Transverse colon (tissue), 4 donors: ENCODE data around the gene HOXB7. TPM values are rescaled to one million over a fixed set of nuclear protein-coding genes. Genes with fewer than 3 reads are reported as not detected.

ENCODE experiments used
- DNase-seq: peaks from one replicate; pipeline ENCODE4 v3.0.0-alpha.2; 2019
- H3K27ac ChIP-seq, 4 donors: fragments of 200-600 bp; sonication (generic); 2 replicates each; pipeline ENCODE4 v1.5.1; 2016 to 2018; ENCODE audit warnings: inconsistent platforms in 4 of 4
- H3K27me3 ChIP-seq: fragments of 200-600 bp; sonication (generic); 2 replicates; pipeline ENCODE4 v1.5.1; 2017; ENCODE audit warnings: inconsistent platforms
- H3K36me3 ChIP-seq, 4 donors: fragments of 200-600 bp; sonication (generic); 2 replicates each; pipeline ENCODE4 v1.5.1; 2017 to 2019; ENCODE audit warnings: inconsistent platforms in 4 of 4
- H3K4me1 ChIP-seq, 4 donors: fragments of 200-600 bp; sonication (generic); 2 replicates each; pipeline ENCODE4 v1.5.1; 2017 to 2020; ENCODE audit warnings: inconsistent platforms in 4 of 4
- H3K4me3 ChIP-seq, 4 donors: fragments of 200-600 bp; sonication (generic); 1 replicate in 1 of 4; 2 replicates in 3 of 4; pipeline versions ENCODE4 v1.5.1 to v1.6.1; 2017 to 2019; ENCODE audit warnings: inconsistent platforms in 4 of 4
- H3K9me3 ChIP-seq, 2 donors: fragments of 200-600 bp; sonication (generic); 2 replicates each; pipeline ENCODE4 v1.5.1; 2017 to 2019; ENCODE audit warnings: inconsistent platforms in 2 of 2
- CTCF ChIP-seq, 5 experiments: fragments of 200-600 bp in 3 of 5; fragments of 450-650 bp in 2 of 5; sonication (generic) in 3 of 5; IDR thresholded peaks; 1 replicate in 2 of 5; 2 replicates in 3 of 5; pipeline ENCODE4 v1.5.1; 2016 to 2017; ENCODE audit warnings: antibody characterized with exemption in 5 of 5, inconsistent platforms in 3 of 5, mild to moderate bottlenecking in 2 of 5, moderate library complexity in 1 of 5
- EP300 ChIP-seq: sonication (generic); formaldehyde crosslinking; IDR thresholded peaks from one replicate; pipeline ENCODE4 v1.6.1; 2017; ENCODE audit warnings: antibody characterized with exemption, low read depth
- POLR2A ChIP-seq: fragments of 450-650 bp; IDR thresholded peaks from one replicate; pipeline ENCODE4 v1.6.1; 2016; ENCODE audit warnings: antibody characterized with exemption, mild to moderate bottlenecking, moderate library complexity
- POLR2AphosphoS5 ChIP-seq, 3 donors: sonication (generic); formaldehyde crosslinking; IDR thresholded peaks; one replicate each; pipeline ENCODE4 v1.6.1; 2016; ENCODE audit warnings: antibody characterized with exemption in 3 of 3
- WGBS, 2 donors: methylation state at CpG; one replicate each; pipeline ENCODE4 v1.1.5; 2018; ENCODE audit warnings: low coverage in 1 of 2; 5-methylcytosine and 5-hydroxymethylcytosine counted together
- in situ Hi-C, 4 donors: fragments of 200-750 bp; cut with MboI; loops; one replicate each; pipeline versions ENCODE4 v1.15.0 to v1.15.1; 2017; ENCODE audit warnings: low sequenced_read_pairs in 3 of 4, low pct_ligation_motif_present in 1 of 4, low pct_unique_long_range_greater_than_20kb in 1 of 4
- intact Hi-C: fragments of 100-400 bp; cut with DNase I; formaldehyde crosslinking; loops from one replicate; pipeline ENCODE4 v1.15.1; 2023; ENCODE audit warnings: low total_unique reads
- total RNA-seq, 4 donors: library from RNA; depleted of rRNA; stranded (reverse); fragments of >200 nt; gene quantifications; one replicate each; pipeline ENCODE4 v1.1.0, GENCODE V29; 2016

Gene HOXB7
- total RNA-seq, 4 donors from 2014 or later = 11.2 to 20.9 (median 16.7) TPM; not detected in 1

- peaks cover 2 to 41% (median 22%) of the 10 kb centered on the region in 4 donors for H3K4me1 ChIP-seq
- no peak for TF ChIP-seq POLR2AphosphoS5 (IDR thresholded peaks at IDR 0.05)
- no peak for TF ChIP-seq POLR2A
- TF ChIP-seq EP300 = no peak
- TF ChIP-seq CTCF (IDR thresholded peaks at IDR 0.05) = no peak
- 41 to 49% methylated on average over 12 to 29 of the region's 29 CpGs for WGBS, 2 donors
- in situ Hi-C loops (no loop called here), intact Hi-C loops (no loop called here)
- peak overlapping the region in 3 of 4 donors; percentile 23 to 60 (median 57) for H3K4me3 ChIP-seq
- H3K27ac ChIP-seq = peak overlapping the region; percentile 86 to 93 (median 90)
- no peak for DNase-seq
- no peaks in the 10 kb centered on the region for H3K36me3 ChIP-seq
- peaks cover 98% of the 10 kb centered on the region for H3K27me3 ChIP-seq
- no peaks in the 10 kb centered on the region for H3K9me3 ChIP-seq
These were observed 30.8 kb upstream of the HOXB7 start for GRCh38 chr17:48641541-48642058.

DNA sequence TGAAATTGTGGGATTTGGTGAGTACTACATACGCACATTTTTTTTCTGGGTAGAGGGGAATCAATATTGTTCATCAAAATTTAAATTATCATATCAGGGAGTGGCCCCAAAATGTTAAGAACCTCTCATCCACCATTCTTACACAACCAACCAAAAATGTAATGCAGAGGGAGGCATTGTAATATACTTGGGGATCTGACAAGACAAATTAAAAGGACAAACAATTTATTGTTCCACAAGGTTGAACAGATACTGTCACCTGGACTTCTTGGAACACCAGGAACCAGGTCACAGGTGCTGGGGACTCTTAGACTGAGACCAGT is 30.0 kb upstream of the HOXB7 start:
- TF ChIP-seq POLR2A (no peak), POLR2AphosphoS5 (IDR thresholded peaks at IDR 0.05) (no peak), CTCF (IDR thresholded peaks at IDR 0.05) (no peak), EP300 (no peak)
- H3K9me3 ChIP-seq = no peaks in the 10 kb centered on the region
- 63 to 80% methylated on average over 1 of the region's 1 CpG for WGBS, 2 donors
- H3K27me3 ChIP-seq = peaks cover 98% of the 10 kb centered on the region
- peak overlapping the region; percentile 86 to 93 (median 90) for H3K27ac ChIP-seq
- H3K4me3 ChIP-seq = peak overlapping the region in 1 of 4 donors; percentile 57
- no peak for DNase-seq
- intact Hi-C loops (no loop called here), in situ Hi-C loops (no loop called here)
- H3K36me3 ChIP-seq = no peaks in the 10 kb centered on the region
- H3K4me1 ChIP-seq = peaks cover 0 to 47% (median 21%) of the 10 kb centered on the region in 4 donors

DNA sequence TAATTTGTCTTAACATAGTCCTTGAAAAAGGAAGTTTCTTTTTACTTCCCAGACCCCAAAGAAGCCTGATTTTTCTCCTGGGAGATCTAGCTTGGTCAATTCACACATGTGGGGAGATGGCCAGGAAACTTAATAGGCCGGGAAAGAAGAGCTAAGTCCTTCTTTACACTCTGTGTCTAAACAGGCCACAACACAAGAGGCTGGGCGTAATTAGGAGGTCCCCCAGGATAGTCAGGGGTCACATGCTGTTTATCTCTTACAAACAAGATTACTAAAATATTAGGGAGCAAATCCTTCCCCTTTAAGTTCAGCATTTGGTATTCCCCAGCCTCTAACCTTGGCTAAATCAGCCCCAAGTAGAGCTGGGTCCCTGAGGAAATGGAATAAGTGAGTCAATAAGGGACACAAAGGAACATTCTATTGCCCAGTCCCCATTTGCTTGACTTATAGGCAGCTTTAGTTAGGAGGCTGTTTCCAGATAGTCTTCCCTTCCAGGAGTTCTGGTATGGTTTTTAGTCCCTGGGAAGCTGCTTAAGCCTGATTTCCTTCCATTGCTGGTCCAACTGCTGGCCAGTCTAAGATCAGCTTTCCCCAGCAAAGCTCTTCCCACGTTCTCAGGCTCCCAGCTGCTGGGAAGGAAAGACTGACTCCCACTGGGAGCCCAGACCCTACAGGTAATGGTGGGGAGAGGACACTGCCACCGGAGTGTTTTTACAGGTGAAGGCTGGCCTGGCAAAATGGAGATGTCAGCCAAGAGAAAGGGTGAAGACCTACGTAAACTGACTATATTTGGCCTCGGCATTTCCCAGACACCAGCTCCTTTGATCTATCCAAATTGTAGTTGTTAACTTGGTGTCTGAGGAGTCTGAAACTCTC is 29.4 kb upstream of the HOXB7 start:
- no peak for DNase-seq
- Histone ChIP-seq H3K9me3 (no peaks in the 10 kb centered on the region), H3K36me3 (no peaks in the 10 kb centered on the region), H3K27ac (peak overlapping the region; percentile 86 to 93 (median 90)), H3K4me3 (no peak overlapping the region), H3K27me3 (peaks cover 98% of the 10 kb centered on the region), H3K4me1 (peaks cover 0 to 53% (median 26%) of the 10 kb centered on the region in 4 donors)
- intact Hi-C loops = no loop called here
- TF ChIP-seq EP300 (no peak), POLR2A (no peak), CTCF (IDR thresholded peaks at IDR 0.05) (no peak), POLR2AphosphoS5 (IDR thresholded peaks at IDR 0.05) (no peak)
- WGBS, 2 donors = 57 to 92% methylated on average over 2 to 6 of the region's 6 CpGs
- in situ Hi-C loops = no loop called here

DNA sequence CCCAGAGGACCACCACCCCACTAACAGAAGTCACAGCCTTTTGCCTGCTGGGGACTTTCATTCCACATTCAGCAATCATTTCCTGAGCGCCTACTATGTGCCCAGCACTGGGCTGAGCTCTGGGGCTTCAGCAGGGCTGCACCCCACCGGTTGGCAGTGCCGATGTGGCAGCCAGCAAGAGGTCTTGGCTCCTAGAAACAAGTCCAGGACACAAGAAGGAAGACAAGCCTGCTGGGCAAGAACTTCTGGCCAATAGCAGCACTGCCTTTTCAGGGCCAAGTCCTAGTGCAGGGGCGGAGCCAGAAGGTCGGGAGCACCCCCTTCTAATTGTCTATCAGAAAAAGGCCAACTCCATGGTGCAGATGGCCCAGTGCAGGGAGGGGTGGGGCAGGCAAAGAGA is 28.3 kb upstream of the HOXB7 start:
- 33% methylated on average over 5 of the region's 5 CpGs; no CpG with 5 or more reads in 1 of the 2 donors for WGBS, 2 donors
- peak overlapping the region in 3 of 4 donors; percentile 5 to 25 (median 17) for H3K4me3 ChIP-seq
- H3K36me3 ChIP-seq = no peaks in the 10 kb centered on the region
- DNase-seq = peak; percentile 87
- intact Hi-C loops (no loop called here), in situ Hi-C loops (no loop called here)
- peak overlapping the region; percentile 86 to 93 (median 90) for H3K27ac ChIP-seq
- peaks cover 0 to 64% (median 32%) of the 10 kb centered on the region in 4 donors for H3K4me1 ChIP-seq
- TF ChIP-seq POLR2AphosphoS5 (IDR thresholded peaks at IDR 0.05) (peak; percentile 71 to 92 (median 92)), CTCF (IDR thresholded peaks at IDR 0.05) (no peak), POLR2A (peak; percentile 82)
- no peaks in the 10 kb centered on the region for H3K9me3 ChIP-seq
- H3K27me3 ChIP-seq = peaks cover 98% of the 10 kb centered on the region
